Muscle of arm (tissue), 12 donors: Measurements from ENCODE around the gene POLE4. TPM values are rescaled to one million over a fixed set of nuclear protein-coding genes. Genes with fewer than 3 reads are reported as not detected.
A peak's percentile ranks its signal among the peaks of the same experiment; 100 is the strongest.

ENCODE experiments used
- DNase-seq: peaks from one replicate; pipeline ENCODE4 v3.0.0-alpha.2; 2013
- polyA plus RNA-seq, 12 donors: library from polyadenylated mRNA; unstranded; fragments of 120-200 nt; gene quantifications; one replicate each; pipeline ENCODE4 v1.2.1, GENCODE V29; 2013; ENCODE audit not compliant: insufficient read length in 12 of 12

Gene POLE4
- polyA plus RNA-seq, 12 donors, result 27.3 to 82.5 (median 51.4) TPM; not detected in 1

DNA sequence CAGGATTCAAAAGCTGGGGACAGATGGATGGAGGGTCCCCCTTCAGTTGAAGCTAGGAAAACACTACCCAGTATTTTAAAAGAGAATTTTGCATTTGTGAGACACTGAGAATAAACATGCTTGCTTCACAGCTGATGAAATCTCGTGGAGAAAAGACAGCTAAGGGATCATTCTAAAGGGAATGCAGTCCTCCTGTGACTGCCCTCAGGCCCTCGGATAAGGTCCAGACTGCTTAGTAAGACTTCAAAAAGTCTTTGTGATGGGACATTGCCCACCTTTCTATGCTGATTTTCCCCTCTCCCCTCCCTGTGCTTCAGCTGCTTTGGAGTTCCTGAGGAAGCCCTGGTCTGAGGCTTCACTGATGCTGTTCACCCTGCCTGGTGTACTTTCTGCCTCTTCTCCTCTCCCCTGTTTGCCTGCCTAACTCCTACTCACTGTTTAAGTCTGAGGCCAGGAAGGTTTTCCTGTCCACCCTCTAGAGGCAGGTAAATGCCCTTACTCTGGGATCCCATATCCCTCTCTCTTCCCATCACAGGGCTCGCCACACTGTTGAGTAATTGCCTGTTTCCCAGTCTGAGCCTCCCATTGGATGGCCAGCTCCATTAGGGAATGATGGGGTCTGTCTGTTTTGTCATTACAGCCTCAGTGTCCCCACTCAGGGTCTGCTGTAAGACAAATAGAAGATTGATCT, 26.6 kb downstream of the POLE4 start:
- DNase-seq, result no peak

DNA sequence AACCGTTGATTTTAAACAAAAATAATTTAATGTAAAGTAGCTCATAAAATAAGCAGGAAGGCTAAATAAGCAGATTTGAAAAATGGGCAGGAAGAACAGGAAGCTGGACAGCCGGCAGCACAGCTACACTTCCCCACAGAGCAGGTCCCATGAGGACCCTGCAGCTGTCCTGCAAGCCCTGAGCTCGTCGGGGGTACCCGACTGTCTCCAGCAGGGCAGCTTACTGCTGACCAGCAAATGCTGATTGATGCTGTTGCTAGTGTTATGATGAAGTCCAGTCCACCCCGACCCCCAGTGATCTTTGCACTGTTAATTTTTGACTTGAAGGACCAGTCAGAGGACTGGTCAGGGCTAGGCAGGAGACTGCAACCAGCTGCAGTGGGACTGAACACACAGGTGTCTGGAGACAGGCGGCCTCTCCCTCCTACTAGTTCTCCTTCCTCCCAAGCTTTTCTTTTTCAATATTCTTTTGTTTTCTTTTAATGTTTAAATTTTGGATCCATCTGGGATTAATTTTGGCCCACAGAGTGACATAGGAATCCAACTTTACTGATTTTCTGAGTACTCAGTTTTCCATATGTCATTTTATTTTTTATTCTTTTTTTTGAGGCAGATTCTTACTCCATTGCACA, 27.7 kb downstream of the POLE4 start:
- peak; percentile 47 for DNase-seq

DNA sequence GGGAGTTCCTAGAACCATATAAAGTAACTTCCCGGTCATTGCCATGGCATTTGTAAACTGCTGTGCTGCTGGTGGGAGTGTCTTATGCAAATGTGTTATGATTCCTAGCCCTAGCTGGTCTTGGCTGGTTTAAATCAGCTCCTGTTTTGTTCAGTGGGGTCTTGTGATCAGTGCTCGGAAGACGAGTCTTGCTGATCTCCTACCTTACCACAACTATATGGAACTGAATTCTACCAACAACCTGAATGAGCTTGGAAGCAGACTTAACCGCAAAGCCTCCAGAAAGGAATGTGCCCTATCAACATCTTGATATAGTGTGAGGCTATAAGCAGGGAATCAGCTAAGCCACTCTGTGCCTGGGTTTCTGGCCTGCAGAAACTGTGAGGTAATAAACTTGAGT, 33.5 kb downstream of the POLE4 start:
- peak; percentile 15 for DNase-seq

DNA sequence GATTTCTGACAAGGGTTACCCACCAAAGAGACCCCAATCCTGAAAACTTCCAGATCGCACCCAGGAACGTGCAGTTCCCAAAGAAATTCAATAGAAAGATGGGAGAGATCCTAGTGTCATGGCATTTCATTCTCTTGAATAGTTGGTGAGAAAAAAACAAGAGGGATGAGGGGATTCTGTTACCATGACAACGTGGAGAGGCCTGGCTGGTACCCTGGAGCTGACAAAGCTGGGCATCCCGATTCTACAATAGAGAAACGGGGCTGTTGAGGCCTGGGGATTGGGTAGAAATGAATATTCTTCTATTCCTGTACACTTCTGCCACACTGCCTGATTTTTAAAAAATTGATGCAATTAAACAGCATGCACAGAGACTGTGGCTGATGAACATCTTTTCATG, 41.0 kb downstream of the POLE4 start:
- no peak for DNase-seq

DNA sequence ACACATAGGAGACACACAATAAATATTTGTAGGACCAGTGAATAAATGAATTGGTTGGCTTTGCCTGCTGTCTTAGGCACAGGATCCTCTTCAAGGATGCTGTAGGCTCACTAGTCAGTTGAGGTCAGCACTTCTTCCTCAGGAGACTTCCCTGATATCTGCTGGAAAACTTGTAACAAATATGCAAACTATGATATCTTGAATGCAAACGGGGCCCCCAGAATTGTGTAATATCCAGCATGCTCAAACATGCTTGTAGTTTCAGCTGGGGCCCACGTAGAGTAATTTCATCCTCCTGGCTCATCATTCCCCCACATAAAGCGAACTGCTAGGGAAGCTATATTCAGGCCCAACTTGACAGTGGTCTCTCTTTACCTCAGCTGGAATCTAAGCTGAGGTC, 43.6 kb downstream of the POLE4 start:
- DNase-seq, result no peak

DNA sequence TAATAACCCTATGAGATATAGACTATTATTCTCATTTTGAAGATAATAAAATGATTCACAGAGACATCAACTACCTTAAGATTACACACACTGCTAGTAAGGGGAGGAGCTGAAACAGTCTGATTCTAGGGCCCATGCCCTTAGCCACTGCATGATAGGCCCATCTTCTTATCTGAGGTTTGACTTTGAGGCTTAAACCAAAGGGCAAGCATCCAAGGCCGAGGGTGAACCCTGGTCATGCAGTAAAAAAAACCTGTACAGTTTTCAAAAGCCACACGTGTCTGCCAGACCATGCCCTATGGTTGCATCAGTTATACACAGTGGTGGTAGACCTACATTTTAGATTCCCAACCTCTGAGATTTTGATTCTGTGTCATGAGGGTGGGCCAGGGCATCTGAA, 44.8 kb downstream of the POLE4 start:
- no peak for DNase-seq

DNA sequence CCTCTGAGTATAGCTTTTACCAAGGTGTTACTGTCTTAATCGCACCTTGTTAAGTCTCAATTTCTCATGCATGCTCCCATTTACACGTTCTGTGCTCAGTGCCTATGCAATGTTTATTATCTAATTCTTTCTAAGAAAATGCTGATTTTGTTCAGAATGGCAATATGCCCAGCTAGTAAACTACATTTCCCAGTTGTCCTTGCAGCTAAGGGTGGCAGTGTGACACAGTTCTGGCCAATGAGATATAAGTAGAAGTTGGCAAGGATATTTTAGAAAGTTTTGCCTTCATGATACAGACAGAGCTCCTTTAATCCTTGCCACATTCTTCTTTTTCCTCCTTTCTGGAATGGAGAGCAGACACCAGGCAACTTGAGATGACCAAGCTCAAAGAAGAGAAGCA, 45.3 kb downstream of the POLE4 start:
- no peak for DNase-seq

DNA sequence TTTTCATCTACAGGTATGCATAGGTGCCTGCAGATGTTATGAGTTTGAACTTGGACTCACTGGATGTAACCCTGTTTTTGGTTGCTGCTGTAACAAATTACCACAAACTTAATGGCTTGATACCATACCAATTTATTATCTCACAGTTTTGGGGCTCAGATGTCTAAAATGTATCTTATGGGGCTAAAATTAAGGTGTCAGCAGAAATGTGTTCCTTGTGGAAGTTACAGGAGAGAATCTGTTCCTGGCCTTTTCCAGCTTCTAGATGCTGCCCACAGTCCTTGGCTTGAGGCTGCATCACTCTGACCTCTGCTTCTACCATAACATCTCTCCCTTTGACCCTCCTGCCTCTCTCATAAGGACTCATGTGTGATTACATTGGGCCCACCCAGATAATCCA, 47.6 kb downstream of the POLE4 start:
- no peak for DNase-seq

DNA sequence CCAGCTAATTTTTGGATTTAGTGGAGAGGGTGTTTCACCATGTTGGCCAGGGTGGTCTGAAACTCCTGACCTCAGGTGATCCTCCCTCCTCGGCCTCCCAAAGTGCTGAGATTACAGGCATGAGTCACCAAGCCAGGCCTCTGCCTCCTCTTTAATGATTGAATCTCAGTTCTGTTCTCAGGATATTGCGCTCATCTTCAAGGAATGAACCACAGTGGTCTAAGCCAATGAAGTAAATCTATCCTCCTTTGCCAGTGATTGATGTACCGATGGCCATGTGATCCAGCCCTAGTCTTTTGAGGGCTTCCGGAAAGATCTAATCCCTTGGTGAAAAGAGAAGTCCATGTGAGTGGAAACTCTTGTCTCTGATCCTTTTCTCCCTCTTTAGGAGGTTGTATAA, 48.6 kb downstream of the POLE4 start:
- DNase-seq, result no peak

DNA sequence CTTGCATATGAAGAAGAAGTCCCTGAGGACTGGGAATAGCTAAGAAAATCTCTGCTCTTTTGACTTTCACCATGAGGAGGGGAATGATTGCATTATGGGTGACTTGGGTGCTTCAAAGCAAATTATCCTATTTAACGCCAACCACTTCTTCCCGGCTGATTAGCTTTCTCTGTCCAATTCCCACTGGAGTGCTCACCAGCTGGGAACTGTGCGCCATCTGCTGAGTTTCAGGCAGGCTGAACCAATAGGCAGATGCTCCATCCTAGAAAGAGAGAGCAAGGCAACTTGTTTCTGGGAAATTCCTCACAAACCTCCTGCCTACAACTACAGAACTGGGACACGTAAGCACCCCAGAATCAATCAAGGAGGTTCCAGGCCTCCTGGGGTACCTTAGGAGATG, 49.4 kb downstream of the POLE4 start:
- no peak for DNase-seq

DNA sequence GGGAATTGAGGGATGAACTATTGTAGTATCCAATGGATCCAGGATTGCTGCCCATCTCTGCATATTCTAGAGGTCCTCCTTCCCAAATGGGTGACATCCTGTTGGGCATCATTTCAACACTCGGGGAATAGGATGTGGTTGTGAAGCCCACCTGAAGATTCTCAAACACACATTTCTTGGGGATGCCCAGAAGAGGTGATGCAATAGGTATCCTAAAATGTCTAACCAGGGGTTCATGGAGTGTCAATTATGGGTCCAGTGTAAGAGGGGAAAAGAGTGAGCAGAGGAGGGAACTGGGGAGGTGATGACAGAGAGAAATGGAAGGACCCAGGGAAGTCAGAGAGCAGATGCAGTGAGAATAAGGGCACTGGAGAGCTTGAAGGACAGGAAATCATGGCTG, 52.1 kb downstream of the POLE4 start:
- no peak for DNase-seq

DNA sequence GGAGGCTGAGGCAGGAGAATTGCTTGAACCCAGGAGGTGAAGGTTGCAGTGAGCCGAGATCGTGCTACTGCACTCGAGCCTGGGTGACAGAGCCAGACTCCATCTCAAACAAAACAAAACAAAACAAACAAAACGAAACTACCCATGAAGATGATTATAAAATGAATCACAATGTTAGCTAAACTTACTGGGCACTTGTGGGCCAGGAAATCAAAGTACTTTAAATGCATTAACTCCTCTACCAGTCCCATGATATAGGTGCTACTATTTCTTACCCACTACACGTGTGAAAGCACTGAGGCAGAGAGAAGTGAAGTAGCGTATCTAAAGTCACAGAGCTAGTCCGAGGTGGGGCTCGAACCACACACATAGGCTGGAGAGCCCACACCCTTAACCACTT, 53.6 kb downstream of the POLE4 start:
- no peak for DNase-seq

DNA sequence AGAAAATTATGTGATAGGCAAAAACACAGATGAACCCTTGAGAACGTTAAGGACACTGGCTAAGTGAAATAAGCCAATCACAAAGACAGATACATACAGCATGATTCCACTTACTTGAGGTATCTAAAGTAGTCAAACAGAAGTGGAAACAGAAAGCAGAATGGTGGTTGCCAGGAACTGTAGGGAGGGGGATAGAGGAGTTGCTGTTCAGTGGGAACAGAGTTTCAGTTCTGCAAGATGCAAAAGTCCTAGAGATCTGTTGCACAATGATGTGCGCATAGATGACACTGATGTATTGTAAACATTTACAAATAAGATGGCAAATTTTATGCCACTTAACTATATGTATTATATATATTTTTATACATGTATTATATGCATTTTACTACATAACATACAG, 59.7 kb downstream of the POLE4 start:
- DNase-seq, result no peak

Other genes starting within 250 kb of the POLE4 start
- gene HK2, start 124.5 kb upstream of the POLE4 start, polyA plus RNA-seq, result 10 to 100 TPM in 1 of 12 donors, 1 to 10 TPM in 10, not detected in 1; 4.5 to 10.6 (median 6.7) TPM
- gene TACR1, start 240.9 kb downstream of the POLE4 start, polyA plus RNA-seq, result 1 to 10 TPM in 1 of 12 donors, under 1 TPM in 9, not detected in 2; 0.20 to 1.3 (median 0.52) TPM